ENCODE measurements around the gene EPB41L4B. TPM values are rescaled to one million over a fixed set of nuclear protein-coding genes. Genes with fewer than 3 reads are reported as not detected.
"Not testable (repeated sequence)": the region's sequence is repeated elsewhere in the genome, so short reads cannot be mapped to it uniquely, and the experiment has no call there.

Gene EPB41L4B
- total RNA-seq, 1 experiment from 2014 or later = 8.1 TPM

GRCh38 chr9:109283672-109284071 lies 37.2 kb downstream of the EPB41L4B start:
- H4K20me1 ChIP-seq (ENCODE audit: insufficient read depth); H3K4me1 ChIP-seq (ENCODE audit: control insufficient read depth in 1 of 2, insufficient read depth in 2 of 2, low read length in 2 of 2); CTCF ChIA-PET; H2AFZ ChIP-seq (ENCODE audit: low read depth, low read length, poor library complexity, severe bottlenecking); RAD21 ChIA-PET (ENCODE audit: low non-redundant PET in 1 of 2, low total read pairs in 2 of 2, uncharacterized antibody in 2 of 2, unreplicated experiment in 2 of 2); ATAC-seq; H3K36me3 ChIP-seq (ENCODE audit: control insufficient read depth in 1 of 2, insufficient read depth in 2 of 2, low read length in 2 of 2); H3K27ac ChIP-seq (ENCODE audit: low read depth, low read length); H3K4me3 ChIP-seq (replicated peaks in 1 of 2; ENCODE audit: low read depth in 1 of 2, low read length in 2 of 2); H3K27me3 ChIP-seq (ENCODE audit: insufficient read depth, low read length); H3K4me2 ChIP-seq (ENCODE audit: low read length); H3K9me2 ChIP-seq (ENCODE audit: insufficient read depth); H3K9me3 ChIP-seq (ENCODE audit: control insufficient read depth in 1 of 2, insufficient read depth in 1 of 2, low read depth in 1 of 2, low read length in 2 of 2); DNase-seq (ENCODE audit: low read depth, low spot score); intact Hi-C loops (cut with micrococcal nuclease); POLR2A ChIA-PET; BruUV-seq (replicated peaks); H3K9ac ChIP-seq (ENCODE audit: low read length): not testable (repeated sequence)
- H3K79me2 ChIP-seq (ENCODE audit: insufficient read depth, low read length) = 0 out of 2 replicates have a peak, but pooled peaks cover 11% of the 10 kb centered on the region

- no peak overlapping the region for H2AFZ ChIP-seq (ENCODE audit: low read depth, low read length, poor library complexity, severe bottlenecking)
- no peak overlapping the region for H3K4me3 ChIP-seq (replicated peaks in 1 of 2; ENCODE audit: low read depth in 1 of 2, low read length in 2 of 2)
- intact Hi-C loops (cut with micrococcal nuclease) = no loop called here
- no peak overlapping the region for H3K27ac ChIP-seq (ENCODE audit: low read depth, low read length)
- H3K27me3 ChIP-seq (ENCODE audit: insufficient read depth, low read length) = no peaks in the 10 kb centered on the region
- no peak overlapping the region for H3K4me2 ChIP-seq (ENCODE audit: low read length)
- no peak overlapping the region for H3K9ac ChIP-seq (ENCODE audit: low read length)
- H3K36me3 ChIP-seq (ENCODE audit: control insufficient read depth in 1 of 2, insufficient read depth in 2 of 2, low read length in 2 of 2) = no peaks in the 10 kb centered on the region
- H3K79me2 ChIP-seq (ENCODE audit: insufficient read depth, low read length) = 0 out of 2 replicates have a peak, but pooled peaks cover 11% of the 10 kb centered on the region
- H3K9me2 ChIP-seq (ENCODE audit: insufficient read depth) = no peaks in the 10 kb centered on the region
- H3K9me3 ChIP-seq (ENCODE audit: control insufficient read depth in 1 of 2, insufficient read depth in 1 of 2, low read depth in 1 of 2, low read length in 2 of 2) = no peaks in the 10 kb centered on the region
- H4K20me1 ChIP-seq (ENCODE audit: insufficient read depth) = no peaks in the 10 kb centered on the region
- no TSS peak for BruUV-seq (replicated peaks)
- no peak for DNase-seq (ENCODE audit: low read depth, low spot score)
- no peaks in the 10 kb centered on the region for H3K4me1 ChIP-seq (ENCODE audit: control insufficient read depth in 1 of 2, insufficient read depth in 2 of 2, low read length in 2 of 2)
- ATAC-seq = no peak
- CTCF ChIA-PET = no interaction called here
- POLR2A ChIA-PET = no interaction called here
- RAD21 ChIA-PET (ENCODE audit: low non-redundant PET in 1 of 2, low total read pairs in 2 of 2, uncharacterized antibody in 2 of 2, unreplicated experiment in 2 of 2) = no interaction called here
- TF ChIP-seq CBX3 (IDR thresholded peaks at IDR 0.05; ENCODE audit: low read depth) = no peak
- TF ChIP-seq RAD21 (IDR thresholded peaks at IDR 0.05; ENCODE audit: low read depth) = no peak
- TF ChIP-seq EZH2 (IDR thresholded peaks at IDR 0.05) = no peak
These were observed 37.8 kb downstream of the EPB41L4B start for GRCh38 chr9:109283012-109283411.

GRCh38 chr9:109282302-109282701 lies 38.6 kb downstream of the EPB41L4B start:
- 0 out of 2 replicates have a peak, but pooled peaks cover 11% of the 10 kb centered on the region for H3K79me2 ChIP-seq (ENCODE audit: insufficient read depth, low read length)
- no peaks in the 10 kb centered on the region for H3K27me3 ChIP-seq (ENCODE audit: insufficient read depth, low read length)
- POLR2A ChIA-PET = no interaction called here
- no peaks in the 10 kb centered on the region for H3K9me3 ChIP-seq (ENCODE audit: control insufficient read depth in 1 of 2, insufficient read depth in 1 of 2, low read depth in 1 of 2, low read length in 2 of 2)
- H3K4me1 ChIP-seq (ENCODE audit: control insufficient read depth in 1 of 2, insufficient read depth in 2 of 2, low read length in 2 of 2) = no peaks in the 10 kb centered on the region
- DNase-seq (ENCODE audit: low read depth, low spot score) (no peak), ATAC-seq (no peak)
- no peak overlapping the region for H3K4me2 ChIP-seq (ENCODE audit: low read length)
- intact Hi-C loops (cut with micrococcal nuclease) = no loop called here
- no peak overlapping the region for H3K9ac ChIP-seq (ENCODE audit: low read length)
- TF ChIP-seq TCF7L2 (IDR thresholded peaks at IDR 0.05; ENCODE audit: borderline replicate concordance, extremely low read depth, insufficient read depth, insufficient read length) = no peak
- TF ChIP-seq EZH2phosphoT487 (IDR thresholded peaks at IDR 0.05; ENCODE audit: borderline replicate concordance) = no peak
- TF ChIP-seq CEBPB (IDR thresholded peaks at IDR 0.05; ENCODE audit: low read depth) = no peak
- no peak for TF ChIP-seq EGR1 (IDR thresholded peaks at IDR 0.05; ENCODE audit: low read depth)
- no peak for TF ChIP-seq POLR2A (IDR thresholded peaks at IDR 0.05; ENCODE audit: borderline replicate concordance, extremely low read depth, insufficient read depth, insufficient read length)
- TF ChIP-seq JUND (IDR thresholded peaks at IDR 0.05) = no peak
- H3K9me2 ChIP-seq (ENCODE audit: insufficient read depth) = no peaks in the 10 kb centered on the region
- CTCF ChIA-PET = no interaction called here
- RAD21 ChIA-PET (ENCODE audit: low non-redundant PET in 1 of 2, low total read pairs in 2 of 2, uncharacterized antibody in 2 of 2, unreplicated experiment in 2 of 2) = no interaction called here
- H3K27ac ChIP-seq (ENCODE audit: low read depth, low read length) = no peak overlapping the region
- no TSS peak for BruUV-seq (replicated peaks)
- no peaks in the 10 kb centered on the region for H3K36me3 ChIP-seq (ENCODE audit: control insufficient read depth in 1 of 2, insufficient read depth in 2 of 2, low read length in 2 of 2)
- no peaks in the 10 kb centered on the region for H4K20me1 ChIP-seq (ENCODE audit: insufficient read depth)
- H3K4me3 ChIP-seq (replicated peaks in 1 of 2; ENCODE audit: low read depth in 1 of 2, low read length in 2 of 2) = no peak overlapping the region
- no peak overlapping the region for H2AFZ ChIP-seq (ENCODE audit: low read depth, low read length, poor library complexity, severe bottlenecking)
